GM19023 (cell line): Measurements from ENCODE around the gene UBE2D2.

Experiments used
- ATAC-seq: cut with Tn5 transposase; IDR thresholded peaks from one replicate; pipeline ENCODE4 v1.9.1; 2021; ENCODE audit warnings: mild to moderate bottlenecking, moderate library complexity; ENCODE audit not compliant: unreplicated experiment

Gene UBE2D2

DNA sequence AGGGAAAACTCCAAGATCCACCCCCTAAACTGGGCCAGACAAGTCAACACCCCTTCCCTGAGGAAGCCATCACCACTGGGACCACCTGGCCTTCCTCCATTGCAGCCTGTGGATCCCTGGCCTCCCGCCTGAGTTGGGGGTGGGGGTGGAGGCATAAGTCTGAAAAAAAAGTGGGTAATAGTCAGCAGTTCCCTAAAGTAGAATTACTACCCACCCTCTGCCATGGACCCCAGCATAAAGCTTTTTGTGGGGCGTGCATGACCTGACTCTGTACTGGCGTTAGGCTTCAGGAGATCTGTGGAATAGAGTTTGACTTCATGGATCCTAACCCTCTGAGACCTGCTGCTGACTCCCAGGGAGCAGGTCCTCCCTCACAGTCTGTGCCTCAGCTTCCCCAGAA lies 85.0 kb downstream of the UBE2D2 start:
- ATAC-seq, result no peak

DNA sequence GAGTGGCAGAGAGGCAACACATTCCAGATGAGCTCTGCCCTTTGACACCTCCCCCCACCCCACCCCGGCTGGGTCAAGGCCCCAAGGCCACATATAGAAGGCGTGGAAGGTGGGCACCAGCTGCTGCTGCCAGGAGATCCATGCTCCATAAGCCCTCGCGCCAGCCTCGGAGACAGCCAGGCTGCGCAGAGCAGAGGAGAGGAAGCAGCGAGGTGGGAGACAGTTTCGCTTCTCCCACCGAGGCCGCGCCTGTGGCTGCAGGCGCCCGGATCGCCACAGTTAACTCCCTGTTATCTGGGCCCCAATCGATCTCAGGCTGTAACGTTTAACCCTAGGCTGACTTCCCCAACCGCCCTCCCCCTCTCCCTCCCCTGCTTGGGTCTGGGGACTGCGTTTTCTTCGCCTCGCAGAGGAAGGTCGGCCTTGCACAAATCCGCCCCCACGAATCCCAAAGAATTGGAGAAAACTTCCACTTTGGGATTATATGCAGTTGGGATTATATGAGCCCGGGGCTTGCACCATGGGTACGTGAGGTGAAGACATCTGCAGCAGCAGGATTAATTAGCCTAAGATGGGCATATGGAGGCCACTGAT lies 85.9 kb downstream of the UBE2D2 start:
- ATAC-seq, result no peak

GRCh38 chr5:139647506-139648204 lies 86.5 kb downstream of the UBE2D2 start:
- no peak for ATAC-seq

DNA sequence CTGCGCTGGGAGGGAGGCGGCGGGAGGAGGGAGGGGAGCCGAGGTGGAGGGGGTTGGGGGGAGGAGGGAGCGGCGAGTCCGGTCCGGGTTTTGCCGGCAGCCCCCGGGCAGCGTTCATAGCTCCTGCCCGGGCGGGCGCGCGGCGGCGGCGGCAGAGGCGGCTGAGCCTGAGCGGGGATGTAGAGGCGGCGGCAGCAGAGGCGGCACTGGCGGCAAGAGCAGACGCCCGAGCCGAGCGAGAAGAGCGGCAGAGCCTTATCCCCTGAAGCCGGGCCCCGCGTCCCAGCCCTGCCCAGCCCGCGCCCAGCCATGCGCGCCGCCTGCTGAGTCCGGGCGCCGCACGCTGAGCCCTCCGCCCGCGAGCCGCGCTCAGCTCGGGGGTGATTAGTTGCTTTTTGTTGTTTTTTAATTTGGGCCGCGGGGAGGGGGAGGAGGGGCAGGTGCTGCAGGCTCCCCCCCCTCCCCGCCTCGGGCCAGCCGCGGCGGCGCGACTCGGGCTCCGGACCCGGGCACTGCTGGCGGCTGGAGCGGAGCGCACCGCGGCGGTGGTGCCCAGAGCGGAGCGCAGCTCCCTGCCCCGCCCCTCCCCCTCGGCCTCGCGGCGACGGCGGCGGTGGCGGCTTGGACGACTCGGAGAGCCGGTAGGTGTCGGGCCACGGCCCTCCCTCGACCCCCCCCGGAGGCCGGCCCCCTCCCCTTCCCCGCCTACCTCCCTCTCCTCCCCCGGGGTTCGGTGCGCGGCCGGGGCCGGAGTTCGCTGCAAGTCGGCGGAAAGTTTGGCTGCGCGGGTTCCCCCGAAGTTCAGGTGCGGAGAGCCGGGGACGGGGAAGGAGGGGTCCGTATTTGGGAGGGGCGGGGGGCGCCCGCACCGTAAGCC lies 87.3 kb downstream of the UBE2D2 start, which contains the start of gene CXXC5:
TSS of gene CXXC5 (plus strand) at position 145 of the 877 bp plus-strand sequence. CDS start 32,175 bp downstream, outside the sequence.
- peak; percentile 34 for ATAC-seq

DNA sequence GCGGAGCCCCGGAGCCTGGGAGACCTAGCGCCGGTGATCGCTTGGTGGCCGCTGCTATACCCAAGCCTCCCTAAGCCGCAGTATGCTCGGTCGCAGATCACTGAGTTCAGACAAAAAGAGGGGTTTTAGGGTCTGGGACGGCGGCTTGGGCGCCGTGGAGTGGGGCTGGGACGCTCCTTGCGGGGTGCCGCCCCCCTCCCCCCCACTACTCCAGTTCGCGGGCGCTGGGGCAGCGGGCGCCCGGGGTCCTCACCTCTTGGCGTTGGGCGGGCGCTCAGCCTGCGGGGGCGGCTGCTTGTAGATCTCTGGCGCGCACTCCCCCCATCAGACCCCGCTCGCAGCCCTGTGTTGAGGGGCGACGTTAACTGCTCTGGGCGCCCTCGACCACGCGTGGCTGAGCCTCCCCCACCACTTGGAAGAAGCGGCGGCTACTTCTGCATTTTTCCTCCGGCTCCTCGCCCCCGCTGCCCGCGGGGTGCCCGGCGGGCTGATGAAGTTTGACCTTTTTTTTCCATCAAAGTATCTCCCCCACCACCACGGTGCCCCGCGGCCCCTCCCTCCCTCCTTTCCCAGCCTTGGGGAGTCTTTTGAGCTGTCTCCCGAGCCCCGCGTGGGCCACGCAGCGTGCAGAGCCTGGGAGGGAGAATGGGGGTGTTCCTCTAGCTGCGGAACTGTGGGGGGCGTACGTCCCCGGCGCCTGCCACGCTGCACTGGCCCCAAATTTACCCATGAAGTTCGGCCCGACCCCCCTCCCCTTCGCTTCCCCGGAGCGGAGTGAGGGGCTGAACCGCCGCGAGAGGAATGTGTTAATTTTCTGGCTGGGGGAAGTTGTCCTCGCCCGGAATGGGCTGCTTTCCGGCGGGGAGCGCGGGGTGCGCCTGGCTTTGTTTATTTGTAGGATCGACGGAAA lies 88.2 kb downstream of the UBE2D2 start:
- no peak for ATAC-seq

DNA sequence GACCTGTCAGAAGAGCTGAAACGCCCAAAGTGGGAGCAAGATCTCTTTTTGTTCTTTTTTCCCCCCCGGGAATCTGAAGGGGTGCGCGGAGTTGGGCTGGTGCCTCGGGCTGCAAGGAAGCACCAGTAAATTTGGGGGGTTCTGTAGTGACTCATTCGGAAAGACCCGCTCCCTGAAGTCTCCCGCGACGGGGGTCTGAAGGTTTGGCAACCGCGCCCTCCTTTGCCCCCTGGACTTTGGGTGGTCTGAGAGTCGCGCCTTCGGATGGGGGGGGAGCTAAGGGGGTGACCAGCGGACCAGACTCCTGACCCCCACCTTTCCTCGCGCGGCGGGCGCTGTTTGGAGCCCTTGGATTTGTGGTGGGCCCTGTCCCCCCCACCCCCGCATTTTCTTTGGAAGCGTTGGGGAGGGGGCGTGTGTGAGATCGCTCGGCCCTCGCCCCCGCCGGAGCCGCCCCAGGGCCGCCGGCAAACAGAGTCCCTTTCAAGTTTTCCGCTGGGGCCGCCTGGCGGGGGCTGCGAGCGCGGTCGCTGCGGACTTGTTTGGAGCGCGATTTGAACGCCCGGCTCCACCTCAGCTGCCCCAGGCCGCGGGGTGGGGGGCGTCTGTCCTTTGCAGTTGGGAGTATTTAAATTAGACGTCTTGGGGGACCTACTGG lies 89.0 kb downstream of the UBE2D2 start:
- no peak for ATAC-seq

DNA sequence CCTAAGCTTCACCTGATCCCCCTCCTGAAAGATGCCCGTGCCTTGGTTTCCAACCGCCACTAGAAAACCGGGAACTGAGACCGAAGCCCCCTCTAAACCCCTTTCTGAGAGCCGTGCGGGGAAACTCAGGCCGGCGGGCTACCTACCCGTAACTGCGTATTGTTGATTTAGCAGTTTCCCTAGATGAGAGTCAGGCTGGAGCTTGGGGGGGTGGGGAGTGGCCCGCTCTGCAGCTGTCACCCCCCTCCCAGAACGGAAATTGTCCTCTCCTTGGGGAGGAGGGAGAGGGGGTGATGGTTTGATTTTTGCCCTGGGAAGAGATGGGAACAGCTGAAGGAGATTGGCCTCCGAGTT lies 89.5 kb downstream of the UBE2D2 start:
- no peak for ATAC-seq

GRCh38 chr5:139651043-139651834 lies 90.1 kb downstream of the UBE2D2 start:
- no peak for ATAC-seq

DNA sequence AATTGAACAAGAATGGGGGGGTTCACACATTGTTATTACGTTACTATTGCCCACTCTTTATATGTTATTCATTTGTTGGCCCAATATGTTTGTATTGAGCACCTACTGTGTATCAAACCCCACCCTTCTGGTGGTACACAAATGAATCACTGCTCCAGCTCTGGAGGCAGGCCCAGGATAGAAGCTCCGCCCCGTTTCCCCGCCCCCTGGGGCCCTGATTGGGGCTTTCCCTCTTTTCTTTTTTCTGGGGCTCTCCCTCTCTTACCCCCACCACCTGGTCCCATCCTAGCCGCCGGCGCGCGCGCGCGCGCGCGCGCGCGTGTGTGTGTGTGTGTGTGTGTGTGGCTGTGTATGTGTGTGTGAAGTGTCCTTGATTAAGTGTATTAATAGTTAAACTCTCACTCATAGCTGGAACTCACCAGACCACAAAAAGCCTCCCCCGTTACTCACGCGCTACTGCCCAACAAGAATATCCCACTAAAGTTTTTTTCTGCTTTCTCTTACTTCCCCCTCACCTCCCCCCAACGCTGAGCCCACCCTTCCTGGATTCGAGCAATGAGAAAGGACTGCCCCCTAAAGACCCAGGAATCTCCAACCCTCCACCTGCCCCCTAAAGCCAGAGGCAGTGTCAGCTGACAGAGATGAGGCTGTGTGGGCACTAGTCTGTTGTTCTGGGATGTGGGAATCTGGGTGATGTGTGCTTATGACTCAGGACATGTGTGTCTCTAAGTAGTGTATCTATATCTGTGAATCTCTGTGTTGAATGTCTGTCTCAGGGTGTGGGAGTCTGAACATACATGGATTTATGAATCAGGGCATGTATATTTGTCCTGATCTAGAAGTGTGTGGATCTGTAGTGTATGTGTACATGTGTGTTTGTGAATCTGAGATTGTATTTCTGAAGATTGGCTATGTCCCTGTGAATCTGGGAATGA lies 91.0 kb downstream of the UBE2D2 start:
- peak; percentile 35 for ATAC-seq

GRCh38 chr5:139652788-139653241 lies 91.7 kb downstream of the UBE2D2 start:
- ATAC-seq, result peak; percentile 33

- ATAC-seq, result no peak
Observed at GRCh38 chr5:139653616-139654015, 92.5 kb downstream of the UBE2D2 start.

DNA sequence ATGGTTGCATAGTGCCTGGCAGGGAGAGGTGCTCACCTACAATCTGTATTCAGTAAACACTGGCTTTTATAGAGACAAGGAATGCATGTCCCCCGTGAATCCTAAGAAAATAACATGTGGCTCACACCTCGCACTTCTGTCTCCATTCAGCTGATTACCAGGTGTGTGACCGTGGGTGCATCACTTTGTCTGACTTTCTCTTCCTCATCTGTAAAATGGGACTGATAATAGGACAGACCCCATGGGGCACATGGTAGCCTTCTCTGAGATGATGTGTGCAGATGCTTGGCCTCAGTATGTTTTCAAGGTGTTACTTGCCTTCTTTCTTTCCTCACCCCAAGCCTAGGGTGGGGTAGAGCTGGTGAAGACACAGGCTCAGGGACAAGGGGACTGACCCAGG lies 93.3 kb downstream of the UBE2D2 start:
- ATAC-seq, result no peak

DNA sequence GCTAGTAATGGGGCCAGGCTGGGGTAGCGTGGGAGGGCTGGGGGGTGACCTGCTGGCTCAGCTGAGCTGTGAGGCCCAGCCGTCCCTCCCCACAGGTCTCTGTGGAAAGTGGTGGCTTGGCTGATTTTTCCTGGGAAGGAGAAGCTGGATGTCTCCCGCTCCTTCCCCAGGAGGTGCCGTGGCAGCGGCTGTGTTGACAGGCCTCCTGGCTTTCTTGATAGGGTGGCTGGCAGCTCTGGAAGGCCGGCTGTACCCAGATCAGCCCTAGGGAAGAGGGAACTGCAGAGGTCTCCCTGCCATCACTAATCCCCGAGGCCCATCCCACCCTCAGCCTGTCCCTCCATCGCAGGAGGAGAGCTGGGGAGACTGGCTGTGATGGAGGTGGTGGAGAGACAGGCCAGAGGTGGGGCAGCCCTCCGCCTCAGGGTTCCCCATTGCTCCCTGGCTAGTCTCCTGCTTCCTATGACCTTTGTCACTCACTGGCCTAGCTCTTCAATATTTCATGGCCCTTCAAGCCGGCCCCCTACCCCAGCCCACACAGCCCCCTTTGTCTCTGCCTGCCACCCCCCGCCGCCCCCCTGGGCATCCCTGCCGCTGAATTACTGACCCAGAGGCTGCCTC lies 93.8 kb downstream of the UBE2D2 start:
- no peak for ATAC-seq

GRCh38 chr5:139655727-139656271 lies 94.7 kb downstream of the UBE2D2 start:
- ATAC-seq, result no peak

DNA sequence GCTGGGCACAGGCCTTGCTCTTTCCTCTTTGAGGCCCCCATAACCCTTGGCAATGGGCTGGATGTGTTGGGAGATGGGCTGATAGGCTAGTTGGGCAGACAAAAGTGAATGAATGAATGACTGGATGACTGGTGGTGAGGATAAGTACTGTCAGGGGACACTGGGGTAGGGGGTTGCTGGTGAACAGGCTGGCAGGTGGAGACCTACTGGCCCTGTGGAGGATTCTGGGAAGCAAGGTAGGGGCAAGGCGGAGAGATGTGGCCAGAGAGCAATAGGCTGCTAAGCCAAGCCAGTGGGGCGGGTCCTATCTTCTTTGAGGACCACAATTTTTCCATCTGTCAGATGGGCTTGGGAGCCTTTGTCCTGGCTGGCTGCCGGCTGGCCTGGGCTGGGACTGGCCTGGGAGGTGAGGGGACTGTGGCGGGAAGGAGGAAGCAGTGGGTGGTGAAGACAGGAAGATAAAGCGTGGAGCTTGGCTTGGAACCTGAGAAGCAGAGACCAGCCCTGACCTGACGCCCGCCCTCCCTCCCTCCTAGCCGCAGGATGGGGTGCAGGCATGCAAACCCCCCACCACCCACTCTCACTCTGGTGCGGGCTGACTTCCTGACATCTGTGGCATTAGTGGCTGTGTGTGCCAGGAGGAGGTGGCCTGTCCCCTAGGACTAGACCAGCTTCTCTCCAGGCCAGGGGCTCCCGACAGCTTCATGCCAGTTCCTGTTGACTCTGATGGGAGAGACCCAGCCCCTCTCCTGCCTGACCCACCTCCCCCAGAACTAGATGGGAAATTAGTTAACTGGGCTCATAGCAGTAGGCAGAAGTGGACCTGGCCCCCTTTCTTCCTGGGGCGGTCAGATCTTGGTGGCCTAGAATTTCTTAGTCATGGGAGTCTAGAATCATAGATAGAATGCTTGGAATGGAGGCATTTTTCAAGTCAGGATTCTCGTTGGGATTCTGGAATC lies 96.5 kb downstream of the UBE2D2 start:
- no peak for ATAC-seq

GRCh38 chr5:139658501-139658927 lies 97.4 kb downstream of the UBE2D2 start:
- no peak for ATAC-seq
